RWPE2 (cell line): ENCODE measurements around the gene LYRM1.

Source experiments
- ATAC-seq: fragments of 200-7000 bp; cut with Tn5 transposase; 3 replicates; pipeline ENCODE4 v1.9.1; 2021; ENCODE audit warnings: low read depth
- DNase-seq: peaks from one replicate; pipeline ENCODE4 v3.0.0-alpha.2; 2020; ENCODE audit warnings: low spot score
- H3K27ac ChIP-seq: fragments of 450-650 bp; 2 replicates; pipeline ENCODE4 v1.5.1; 2017; ENCODE audit warnings: mild to moderate bottlenecking; ENCODE audit not compliant: poor library complexity, severe bottlenecking
- H3K27me3 ChIP-seq: fragments of 250-450 bp; sonication (Bioruptor Pico); 2 replicates; pipeline ENCODE4 v1.5.1; 2021; ENCODE audit warnings: mild to moderate bottlenecking, moderate library complexity; ENCODE audit not compliant: insufficient read depth, poor library complexity, severe bottlenecking
- H3K36me3 ChIP-seq: fragments of 250-450 bp; sonication (Bioruptor Pico); 2 replicates; pipeline ENCODE4 v1.5.1; 2020; ENCODE audit warnings: low read depth, mild to moderate bottlenecking, moderate library complexity
- H3K4me1 ChIP-seq: fragments of 250-450 bp; sonication (Bioruptor Pico); 2 replicates; pipeline ENCODE4 v1.5.1; 2021; ENCODE audit warnings: mild to moderate bottlenecking, moderate library complexity; ENCODE audit not compliant: insufficient read depth, poor library complexity, severe bottlenecking
- H3K4me3 ChIP-seq: fragments of 250-450 bp; sonication (Bioruptor Pico); 2 replicates; pipeline ENCODE4 v1.5.1; 2021; ENCODE audit warnings: mild to moderate bottlenecking, moderate library complexity; ENCODE audit not compliant: severe bottlenecking
- H3K9me3 ChIP-seq: fragments of 250-450 bp; sonication (Bioruptor Pico); 2 replicates; pipeline ENCODE4 v1.5.1; 2021; ENCODE audit warnings: mild to moderate bottlenecking, moderate library complexity; ENCODE audit not compliant: severe bottlenecking
- TF ChIP-seq, protein P1 (sequence below): fragments of 450-650 bp; IDR thresholded peaks from one replicate; pipeline ENCODE4 v1.5.1; 2017; ENCODE audit warnings: mild to moderate bottlenecking, moderate library complexity; ENCODE audit not compliant: poor library complexity, severe bottlenecking

LYRM1 gene

GRCh38 chr16:20946015-20946629 lies 45.6 kb downstream of the LYRM1 start:
- H3K4me1 ChIP-seq, result no peaks in the 10 kb centered on the region
- DNase-seq (no peak), ATAC-seq (no peak)
- TF ChIP-seq, protein P1, sequence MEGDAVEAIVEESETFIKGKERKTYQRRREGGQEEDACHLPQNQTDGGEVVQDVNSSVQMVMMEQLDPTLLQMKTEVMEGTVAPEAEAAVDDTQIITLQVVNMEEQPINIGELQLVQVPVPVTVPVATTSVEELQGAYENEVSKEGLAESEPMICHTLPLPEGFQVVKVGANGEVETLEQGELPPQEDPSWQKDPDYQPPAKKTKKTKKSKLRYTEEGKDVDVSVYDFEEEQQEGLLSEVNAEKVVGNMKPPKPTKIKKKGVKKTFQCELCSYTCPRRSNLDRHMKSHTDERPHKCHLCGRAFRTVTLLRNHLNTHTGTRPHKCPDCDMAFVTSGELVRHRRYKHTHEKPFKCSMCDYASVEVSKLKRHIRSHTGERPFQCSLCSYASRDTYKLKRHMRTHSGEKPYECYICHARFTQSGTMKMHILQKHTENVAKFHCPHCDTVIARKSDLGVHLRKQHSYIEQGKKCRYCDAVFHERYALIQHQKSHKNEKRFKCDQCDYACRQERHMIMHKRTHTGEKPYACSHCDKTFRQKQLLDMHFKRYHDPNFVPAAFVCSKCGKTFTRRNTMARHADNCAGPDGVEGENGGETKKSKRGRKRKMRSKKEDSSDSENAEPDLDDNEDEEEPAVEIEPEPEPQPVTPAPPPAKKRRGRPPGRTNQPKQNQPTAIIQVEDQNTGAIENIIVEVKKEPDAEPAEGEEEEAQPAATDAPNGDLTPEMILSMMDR, result no peak
- no peaks in the 10 kb centered on the region for H3K36me3 ChIP-seq
- H3K4me3 ChIP-seq, result no peak overlapping the region
- no peaks in the 10 kb centered on the region for H3K27me3 ChIP-seq
- H3K27ac ChIP-seq, result no peak overlapping the region
- no peaks in the 10 kb centered on the region for H3K9me3 ChIP-seq

- Histone ChIP-seq H3K27me3 (no peaks in the 10 kb centered on the region), H3K27ac (no peak overlapping the region), H3K4me3 (no peak overlapping the region), H3K9me3 (no peaks in the 10 kb centered on the region), H3K4me1 (no peaks in the 10 kb centered on the region), H3K36me3 (no peaks in the 10 kb centered on the region)
- ATAC-seq, result no peak
- no peak for DNase-seq
- TF ChIP-seq, protein P1, result no peak
Measured at GRCh38 chr16:20948444-20948843, 47.9 kb downstream of the LYRM1 start.

GRCh38 chr16:20949660-20950059 lies 49.1 kb downstream of the LYRM1 start:
- Histone ChIP-seq H3K36me3 (no peaks in the 10 kb centered on the region), H3K4me1 (no peaks in the 10 kb centered on the region), H3K9me3 (no peaks in the 10 kb centered on the region), H3K27ac (no peak overlapping the region), H3K4me3 (no peak overlapping the region), H3K27me3 (no peaks in the 10 kb centered on the region)
- ATAC-seq, result no peak
- TF ChIP-seq, protein P1, result no peak
- no peak for DNase-seq

GRCh38 chr16:20950294-20950693 lies 49.7 kb downstream of the LYRM1 start:
- Histone ChIP-seq H3K9me3 (no peaks in the 10 kb centered on the region), H3K27me3 (no peaks in the 10 kb centered on the region), H3K27ac (no peak overlapping the region), H3K4me3 (no peak overlapping the region), H3K4me1 (no peaks in the 10 kb centered on the region), H3K36me3 (no peaks in the 10 kb centered on the region)
- DNase-seq (no peak), ATAC-seq (no peak)
- TF ChIP-seq, protein P1, result no peak

GRCh38 chr16:20952139-20952920 lies 51.8 kb downstream of the LYRM1 start:
- Histone ChIP-seq H3K4me3 (no peak overlapping the region), H3K9me3 (no peaks in the 10 kb centered on the region), H3K27me3 (no peaks in the 10 kb centered on the region), H3K27ac (no peak overlapping the region), H3K4me1 (no peaks in the 10 kb centered on the region), H3K36me3 (no peaks in the 10 kb centered on the region)
- TF ChIP-seq, protein P1, result no peak
- ATAC-seq (peak; percentile 67), DNase-seq (no peak)
